ENCODE data around the gene MAD1L1. TPM values are rescaled to one million over a fixed set of nuclear protein-coding genes. Genes with fewer than 3 reads are reported as not detected.
"Not testable (repeated sequence)": the region's sequence is repeated elsewhere in the genome, so short reads cannot be mapped to it uniquely, and the experiment has no call there.

MAD1L1 gene
- total RNA-seq, 1 donor from 2014 or later = 48.4 TPM

- Histone ChIP-seq H3K27ac (no peak overlapping the region), H3K27me3 (no peaks in the 10 kb centered on the region), H3K4me1 (no peaks in the 10 kb centered on the region), H3K36me3 (no peaks in the 10 kb centered on the region), H3K4me3 (no peak overlapping the region), H3K9me3 (no peaks in the 10 kb centered on the region)
- intact Hi-C loops (cut with DNase I) = no loop called here
- no peak for TF ChIP-seq CTCF (IDR thresholded peaks at IDR 0.05)
- DNase-seq (peak; percentile 41), ATAC-seq (no peak)
Measured at GRCh38 chr7:2163600-2164555, 68.9 kb downstream of the MAD1L1 start.

- Histone ChIP-seq H3K27ac (no peak overlapping the region), H3K4me3 (no peak overlapping the region), H3K27me3 (no peaks in the 10 kb centered on the region), H3K4me1 (peaks cover 6% of the 10 kb centered on the region), H3K36me3 (no peaks in the 10 kb centered on the region), H3K9me3 (no peaks in the 10 kb centered on the region)
- TF ChIP-seq CTCF (IDR thresholded peaks at IDR 0.05) = no peak
- intact Hi-C loops (cut with DNase I) = no loop called here
- ATAC-seq (no peak), DNase-seq (peak; percentile 20)
Measured at GRCh38 chr7:2162959-2163358, 69.8 kb downstream of the MAD1L1 start.

GRCh38 chr7:2162004-2162902 is 70.5 kb downstream of the MAD1L1 start:
- H3K4me1 ChIP-seq; H3K9me3 ChIP-seq; H3K27me3 ChIP-seq; DNase-seq; H3K4me3 ChIP-seq; intact Hi-C loops (cut with DNase I); H3K27ac ChIP-seq; H3K36me3 ChIP-seq; ATAC-seq: not testable (repeated sequence)

GRCh38 chr7:2159176-2159520 is 73.6 kb downstream of the MAD1L1 start:
- Histone ChIP-seq H3K9me3 (no peaks in the 10 kb centered on the region), H3K27ac (no peak overlapping the region), H3K4me3 (no peak overlapping the region), H3K36me3 (no peaks in the 10 kb centered on the region), H3K27me3 (no peaks in the 10 kb centered on the region), H3K4me1 (peaks cover 14% of the 10 kb centered on the region)
- ATAC-seq = no peak
- peak; percentile 62 for DNase-seq
- intact Hi-C loops (cut with DNase I) = no loop called here
- no peak for TF ChIP-seq CTCF (IDR thresholded peaks at IDR 0.05)

GRCh38 chr7:2158331-2159175 is 74.2 kb downstream of the MAD1L1 start:
- no peak for TF ChIP-seq CTCF (IDR thresholded peaks at IDR 0.05)
- Histone ChIP-seq H3K9me3 (no peaks in the 10 kb centered on the region), H3K4me3 (no peak overlapping the region), H3K4me1 (peaks cover 14% of the 10 kb centered on the region), H3K27me3 (no peaks in the 10 kb centered on the region), H3K36me3 (no peaks in the 10 kb centered on the region), H3K27ac (peak overlapping the region; percentile 51)
- DNase-seq = peak; percentile 58
- no peak for ATAC-seq
- intact Hi-C loops (cut with DNase I) = no loop called here

Measured in upper lobe of right lung (tissue), 1 donor.